ENCODE data around the gene BOLL.

BOLL gene

GRCh38 chr2:197827618-197828017, 42.5 kb upstream of the BOLL start:
- H3K4me2 ChIP-seq (ENCODE audit: low read length) = no peak overlapping the region
- no peaks in the 10 kb centered on the region for H3K4me1 ChIP-seq (ENCODE audit: control insufficient read depth, low read length)
- no peaks in the 10 kb centered on the region for H3F3A ChIP-seq (ENCODE audit: control insufficient read depth, insufficient read depth)
- no peaks in the 10 kb centered on the region for H4K20me1 ChIP-seq (ENCODE audit: control insufficient read depth, insufficient read depth, low read depth, low read length)
- no peaks in the 10 kb centered on the region for H3K9me2 ChIP-seq (replicated peaks; ENCODE audit: control insufficient read depth, low read length)
- H3K36me3 ChIP-seq (ENCODE audit: control insufficient read depth, low read length) = no peaks in the 10 kb centered on the region
- H3K4me3 ChIP-seq (ENCODE audit: low read length) = no peak overlapping the region
- H3K27ac ChIP-seq (ENCODE audit: low read depth, low read length) = no peak overlapping the region
- H3K9me3 ChIP-seq (ENCODE audit: control insufficient read depth, insufficient read depth, low read length) = no peaks in the 10 kb centered on the region
- TF ChIP-seq CTCF (IDR thresholded peaks at IDR 0.05; ENCODE audit: low read depth, low read length, poor library complexity, severe bottlenecking) (no peak), EZH2phosphoT487 (IDR thresholded peaks at IDR 0.05; ENCODE audit: borderline replicate concordance, low read length) (no peak)
- no peaks in the 10 kb centered on the region for H3K79me2 ChIP-seq (ENCODE audit: control insufficient read depth, low read length)
- 0 out of 2 replicates have a peak, but pooled peaks cover 4% of the 10 kb centered on the region for H3K27me3 ChIP-seq (ENCODE audit: control insufficient read depth, low read length)

GRCh38 chr2:197822333-197822732, 37.2 kb upstream of the BOLL start:
- Histone ChIP-seq H3K9me3 (ENCODE audit: control insufficient read depth, insufficient read depth, low read length) (no peaks in the 10 kb centered on the region), H3K4me3 (ENCODE audit: low read length) (no peak overlapping the region), H3K27ac (ENCODE audit: low read depth, low read length) (no peak overlapping the region), H3K79me2 (ENCODE audit: control insufficient read depth, low read length) (no peaks in the 10 kb centered on the region), H3K27me3 (ENCODE audit: control insufficient read depth, low read length) (peaks cover 18% of the 10 kb centered on the region), H3K4me1 (ENCODE audit: control insufficient read depth, low read length) (no peaks in the 10 kb centered on the region), H3K4me2 (ENCODE audit: low read length) (no peak overlapping the region), H3F3A (ENCODE audit: control insufficient read depth, insufficient read depth) (no peaks in the 10 kb centered on the region), H4K20me1 (ENCODE audit: control insufficient read depth, insufficient read depth, low read depth, low read length) (no peaks in the 10 kb centered on the region), H3K9me2 (replicated peaks; ENCODE audit: control insufficient read depth, low read length) (no peaks in the 10 kb centered on the region; the same call in 1 of the 2 replicates), H3K36me3 (ENCODE audit: control insufficient read depth, low read length) (no peaks in the 10 kb centered on the region)
- no peak for TF ChIP-seq CTCF (IDR thresholded peaks at IDR 0.05; ENCODE audit: low read depth, low read length, poor library complexity, severe bottlenecking)
- no peak for TF ChIP-seq EZH2phosphoT487 (IDR thresholded peaks at IDR 0.05; ENCODE audit: borderline replicate concordance, low read length)

GRCh38 chr2:197821550-197822289, 36.6 kb upstream of the BOLL start:
- peaks cover 18% of the 10 kb centered on the region for H3K27me3 ChIP-seq (ENCODE audit: control insufficient read depth, low read length)
- no peaks in the 10 kb centered on the region for H3K9me3 ChIP-seq (ENCODE audit: control insufficient read depth, insufficient read depth, low read length)
- no peak overlapping the region for H3K27ac ChIP-seq (ENCODE audit: low read depth, low read length)
- no peaks in the 10 kb centered on the region for H3F3A ChIP-seq (ENCODE audit: control insufficient read depth, insufficient read depth)
- H4K20me1 ChIP-seq (ENCODE audit: control insufficient read depth, insufficient read depth, low read depth, low read length) = no peaks in the 10 kb centered on the region
- no peaks in the 10 kb centered on the region for H3K36me3 ChIP-seq (ENCODE audit: control insufficient read depth, low read length)
- no peak for TF ChIP-seq EZH2phosphoT487 (IDR thresholded peaks at IDR 0.05; ENCODE audit: borderline replicate concordance, low read length)
- H3K4me3 ChIP-seq (ENCODE audit: low read length) = no peak overlapping the region
- no peaks in the 10 kb centered on the region for H3K79me2 ChIP-seq (ENCODE audit: control insufficient read depth, low read length)
- H3K4me1 ChIP-seq (ENCODE audit: control insufficient read depth, low read length) = no peaks in the 10 kb centered on the region
- H3K9me2 ChIP-seq (replicated peaks; ENCODE audit: control insufficient read depth, low read length) = no peaks in the 10 kb centered on the region; the same call in 1 of the 2 replicates
- H3K4me2 ChIP-seq (ENCODE audit: low read length) = no peak overlapping the region

GRCh38 chr2:197814526-197814925, 29.4 kb upstream of the BOLL start:
- peaks cover 30% of the 10 kb centered on the region for H3K27me3 ChIP-seq (ENCODE audit: control insufficient read depth, low read length)
- no peaks in the 10 kb centered on the region for H3K9me3 ChIP-seq (ENCODE audit: control insufficient read depth, insufficient read depth, low read length)
- no peak overlapping the region for H3K4me3 ChIP-seq (ENCODE audit: low read length)
- H3K4me1 ChIP-seq (ENCODE audit: control insufficient read depth, low read length) = no peaks in the 10 kb centered on the region
- H4K20me1 ChIP-seq (ENCODE audit: control insufficient read depth, insufficient read depth, low read depth, low read length) = no peaks in the 10 kb centered on the region
- H3F3A ChIP-seq (ENCODE audit: control insufficient read depth, insufficient read depth) = no peaks in the 10 kb centered on the region
- no peaks in the 10 kb centered on the region for H3K79me2 ChIP-seq (ENCODE audit: control insufficient read depth, low read length)
- H3K36me3 ChIP-seq (ENCODE audit: control insufficient read depth, low read length) = no peaks in the 10 kb centered on the region
- no peak overlapping the region for H3K27ac ChIP-seq (ENCODE audit: low read depth, low read length)
- TF ChIP-seq EZH2phosphoT487 (IDR thresholded peaks at IDR 0.05; ENCODE audit: borderline replicate concordance, low read length) = no peak
- no peak for TF ChIP-seq CTCF (IDR thresholded peaks at IDR 0.05; ENCODE audit: low read depth, low read length, poor library complexity, severe bottlenecking)
- no peak overlapping the region for H3K4me2 ChIP-seq (ENCODE audit: low read length)
- no peaks in the 10 kb centered on the region; the same call in 1 of the 2 replicates for H3K9me2 ChIP-seq (replicated peaks; ENCODE audit: control insufficient read depth, low read length)

All from DOHH2 (cell line).